PC-9 (cell line): ENCODE data around the gene SLC25A33.

Source experiments
- EZH2 ChIP-seq: fragments of 200-600 bp; sonication (generic); IDR thresholded peaks from 2 replicates; pipeline ENCODE4 v1.8.0; 2017; ENCODE audit warnings: antibody characterized with exemption, low read depth
- TF ChIP-seq, protein P1 (sequence below): fragments of 200-600 bp; sonication (generic); conservative IDR thresholded peaks from 2 replicates; pipeline ENCODE4 v1.6.1; 2017; ENCODE audit warnings: mixed run types, antibody characterized with exemption, mild to moderate bottlenecking, moderate library complexity

DNA sequence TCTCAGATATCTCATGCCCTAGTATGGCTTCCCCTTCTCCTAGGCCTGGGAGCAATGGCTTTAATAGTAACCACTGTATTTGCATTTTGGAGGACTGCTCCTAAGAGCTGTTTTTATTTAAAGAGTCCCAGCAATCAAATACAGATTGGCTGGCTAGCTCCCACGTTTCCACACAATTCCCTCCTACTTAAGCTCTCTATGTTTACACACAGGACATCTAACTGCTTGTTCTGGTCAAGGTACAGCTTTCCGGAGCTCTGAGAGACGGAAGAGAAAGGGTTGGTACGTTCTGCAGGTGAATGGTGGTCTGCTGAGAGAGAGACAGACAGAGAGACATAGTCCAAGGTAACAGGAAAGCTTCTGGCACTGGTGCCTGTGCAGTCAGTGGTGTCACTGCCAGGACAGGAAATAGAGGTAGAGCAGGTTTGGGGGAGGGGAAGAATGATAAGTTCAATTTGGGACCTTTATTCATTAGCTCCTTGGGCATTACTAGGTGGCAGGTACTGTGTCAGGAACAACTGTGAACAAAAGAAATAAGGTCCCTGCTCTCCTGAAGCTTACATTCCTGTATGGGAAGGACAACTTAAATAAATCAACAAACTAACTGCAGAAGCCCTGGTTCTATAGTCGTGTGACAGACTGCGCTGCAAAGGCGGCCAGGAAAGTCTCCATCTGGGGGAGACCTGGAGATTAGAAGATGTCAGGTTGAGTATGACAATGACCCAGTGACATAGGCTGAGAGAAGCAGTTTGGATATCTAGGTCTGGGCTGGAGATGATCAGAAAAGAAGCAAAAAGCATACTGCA lies 1.2 kb upstream of the SLC25A33 start:
- TF ChIP-seq, protein P1, sequence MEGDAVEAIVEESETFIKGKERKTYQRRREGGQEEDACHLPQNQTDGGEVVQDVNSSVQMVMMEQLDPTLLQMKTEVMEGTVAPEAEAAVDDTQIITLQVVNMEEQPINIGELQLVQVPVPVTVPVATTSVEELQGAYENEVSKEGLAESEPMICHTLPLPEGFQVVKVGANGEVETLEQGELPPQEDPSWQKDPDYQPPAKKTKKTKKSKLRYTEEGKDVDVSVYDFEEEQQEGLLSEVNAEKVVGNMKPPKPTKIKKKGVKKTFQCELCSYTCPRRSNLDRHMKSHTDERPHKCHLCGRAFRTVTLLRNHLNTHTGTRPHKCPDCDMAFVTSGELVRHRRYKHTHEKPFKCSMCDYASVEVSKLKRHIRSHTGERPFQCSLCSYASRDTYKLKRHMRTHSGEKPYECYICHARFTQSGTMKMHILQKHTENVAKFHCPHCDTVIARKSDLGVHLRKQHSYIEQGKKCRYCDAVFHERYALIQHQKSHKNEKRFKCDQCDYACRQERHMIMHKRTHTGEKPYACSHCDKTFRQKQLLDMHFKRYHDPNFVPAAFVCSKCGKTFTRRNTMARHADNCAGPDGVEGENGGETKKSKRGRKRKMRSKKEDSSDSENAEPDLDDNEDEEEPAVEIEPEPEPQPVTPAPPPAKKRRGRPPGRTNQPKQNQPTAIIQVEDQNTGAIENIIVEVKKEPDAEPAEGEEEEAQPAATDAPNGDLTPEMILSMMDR, result no peak
- TF ChIP-seq EZH2, result no peak
